Dedifferentiated amniotic fluid mesenchymal stem cell (primary cell): Measurements from ENCODE around the gene KRTAP12-4.
"Not testable (repeated sequence)": the region's sequence is repeated elsewhere in the genome, so short reads cannot be mapped to it uniquely, and the experiment has no call there.

Source experiments
- DNase-seq: peaks from one replicate; pipeline ENCODE4 v3.0.0-alpha.2; 2016; ENCODE audit errors: extremely low spot score

KRTAP12-4 gene, protein sequence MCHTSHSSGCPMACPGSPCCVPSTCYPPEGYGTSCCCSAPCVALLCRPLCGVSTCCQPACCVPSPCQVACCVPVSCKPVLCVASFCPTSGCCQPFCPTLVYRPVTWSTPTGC

DNA sequence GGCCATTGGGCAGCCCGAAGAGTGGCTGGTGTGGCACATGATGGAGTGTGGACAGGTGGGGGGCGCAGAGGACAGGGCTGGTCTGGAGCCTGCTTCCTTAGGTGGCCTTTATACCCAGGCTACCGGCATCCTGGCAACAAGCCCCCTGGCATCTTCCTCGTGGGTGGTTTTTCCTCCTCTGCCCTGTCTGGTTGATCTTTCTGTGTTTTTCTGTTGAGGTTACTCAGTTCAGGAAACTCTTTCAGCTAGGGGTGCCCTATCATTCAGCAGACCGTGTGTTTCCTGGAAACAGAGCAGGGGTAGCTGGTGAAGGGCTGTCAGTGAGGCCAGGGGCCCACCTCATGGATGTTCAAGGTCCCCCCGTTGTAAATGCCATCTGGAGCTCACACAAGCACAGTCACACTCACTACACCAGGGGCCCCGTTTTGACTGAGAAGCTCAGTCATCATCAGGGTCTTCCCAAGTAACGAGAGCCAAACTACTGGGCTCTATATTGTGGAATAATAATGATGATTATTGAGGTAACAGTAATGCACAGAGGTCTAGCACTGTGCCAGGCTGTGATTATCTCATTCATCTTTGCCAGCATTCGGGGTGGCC, at the start of gene KRTAP12-4:
KRTAP12-4 (minus strand) TSS at position 84 of the 600 bp plus-strand sequence; CDS start at position 39, 45 bp downstream.
- no peak for DNase-seq

DNA sequence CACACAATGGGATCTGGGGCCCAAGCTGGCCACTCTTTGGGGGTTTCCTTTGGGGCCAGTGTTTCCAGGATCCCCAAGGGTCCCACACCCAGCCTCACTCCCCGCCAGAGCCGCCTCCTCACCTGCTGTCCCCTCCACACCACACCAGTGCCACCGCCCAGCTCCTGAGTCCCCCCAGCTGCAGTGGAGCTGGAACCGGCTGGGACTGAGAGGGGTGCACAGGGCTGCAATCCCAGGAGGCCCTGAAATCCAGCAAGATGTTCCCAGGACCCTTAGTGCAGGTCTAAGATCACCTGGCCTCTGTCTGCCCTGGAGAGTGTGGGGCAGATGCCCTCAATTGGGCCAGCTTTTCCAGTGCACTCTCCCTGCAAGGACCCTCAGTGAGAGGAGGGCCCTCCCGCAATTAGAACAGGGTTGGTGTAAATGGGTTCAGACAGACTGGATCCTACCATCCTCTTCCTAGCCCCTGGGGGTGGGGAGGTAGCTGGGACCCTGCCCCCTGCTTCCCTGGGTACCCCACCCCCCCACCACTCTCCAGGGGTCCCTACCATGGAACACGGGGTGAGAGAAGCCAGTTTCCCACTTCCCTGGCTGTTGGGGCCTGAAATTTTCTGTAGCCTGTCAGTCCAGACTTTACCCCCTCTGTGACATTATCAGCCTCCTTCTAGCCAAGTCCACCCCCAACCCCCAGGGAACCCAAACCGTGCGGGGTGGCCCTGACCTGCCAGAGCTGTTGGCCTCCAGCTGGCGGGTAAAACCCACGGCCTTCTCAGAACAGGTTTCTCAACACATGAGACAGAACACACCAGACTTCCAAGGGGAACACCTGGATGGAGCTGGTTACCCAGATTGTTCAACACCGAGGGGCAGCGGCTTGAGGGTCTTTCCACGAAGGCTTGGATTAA, 49.5 kb upstream of the KRTAP12-4 start:
- DNase-seq, result no peak

DNA sequence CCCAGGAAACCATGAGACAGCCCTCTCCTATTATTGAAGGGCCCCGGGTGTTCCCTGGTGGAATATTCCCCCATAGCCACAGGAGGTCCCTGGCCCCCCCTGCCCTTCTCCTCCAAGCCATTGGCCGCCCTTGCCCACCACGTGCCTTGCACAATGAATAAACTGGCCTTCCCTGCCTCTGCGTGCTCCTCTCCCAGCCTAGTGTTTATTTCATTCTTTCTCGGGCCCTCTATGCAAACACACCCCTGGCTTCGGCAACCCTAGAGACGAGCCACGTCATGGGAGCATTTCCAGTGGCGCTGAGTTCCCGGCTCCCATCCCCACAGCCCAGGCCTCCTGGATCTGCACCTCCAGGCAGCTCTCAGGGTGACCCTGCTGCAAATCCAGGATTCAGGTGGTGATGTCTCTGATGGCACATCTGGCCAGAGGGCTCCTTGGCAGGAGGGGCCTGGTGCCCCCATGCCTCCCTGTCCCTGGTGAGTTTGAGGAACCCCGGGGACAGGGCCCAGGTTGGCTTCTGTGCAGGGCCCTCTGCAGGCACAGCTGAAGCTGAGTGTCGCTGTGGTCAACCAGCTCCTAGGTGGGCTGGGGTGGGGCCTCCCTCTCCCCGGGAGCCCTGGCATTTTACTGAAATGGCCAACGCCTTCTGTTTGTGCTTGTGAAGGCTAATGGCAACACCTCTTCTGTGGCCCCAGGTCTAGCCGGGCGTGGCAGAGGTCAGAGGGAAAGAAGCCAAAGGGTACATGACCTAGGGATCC, 48.7 kb upstream of the KRTAP12-4 start:
- DNase-seq, result no peak

DNA sequence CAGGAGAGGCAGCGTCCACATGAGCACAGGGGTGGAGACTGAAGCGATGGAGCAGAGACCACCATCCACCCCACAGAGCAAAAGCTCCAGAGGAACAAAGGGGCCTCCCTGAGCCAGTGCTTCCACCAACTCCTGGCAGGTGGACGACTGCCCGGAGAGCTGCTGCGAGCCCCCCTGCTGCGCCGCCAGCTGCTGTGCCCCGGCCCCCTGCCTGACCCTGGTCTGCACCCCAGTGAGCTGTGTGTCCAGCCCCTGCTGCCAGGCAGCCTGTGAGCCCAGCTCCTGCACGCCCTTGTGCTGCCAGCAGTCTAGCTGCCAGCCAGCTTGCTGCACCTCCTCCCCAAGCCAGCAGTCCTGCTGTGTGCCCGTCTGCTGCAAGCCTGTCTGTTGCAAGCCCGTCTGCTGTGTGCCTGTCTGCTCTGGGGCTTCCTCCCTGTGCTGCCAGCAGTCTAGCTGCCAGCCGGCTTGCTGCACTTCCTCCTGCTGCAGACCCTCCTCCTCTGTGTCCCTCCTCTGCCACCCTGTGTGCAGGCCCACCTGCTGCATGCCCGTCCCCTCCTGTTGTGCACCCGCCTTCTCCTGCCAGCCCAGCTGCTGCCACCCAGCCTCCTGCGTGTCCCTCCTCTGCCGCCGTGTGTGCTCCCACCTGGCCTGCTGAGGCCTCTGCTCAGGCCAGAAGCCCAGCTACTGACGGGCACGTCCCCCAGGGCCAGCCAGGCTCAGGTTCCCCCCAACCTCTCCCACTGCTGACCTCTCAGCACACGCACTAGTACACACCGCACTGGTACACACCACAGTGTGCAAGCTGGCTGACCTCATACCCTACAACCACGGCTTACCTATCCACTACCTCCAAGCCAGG, 47.9 kb upstream of the KRTAP12-4 start:
- DNase-seq, result no peak

DNA sequence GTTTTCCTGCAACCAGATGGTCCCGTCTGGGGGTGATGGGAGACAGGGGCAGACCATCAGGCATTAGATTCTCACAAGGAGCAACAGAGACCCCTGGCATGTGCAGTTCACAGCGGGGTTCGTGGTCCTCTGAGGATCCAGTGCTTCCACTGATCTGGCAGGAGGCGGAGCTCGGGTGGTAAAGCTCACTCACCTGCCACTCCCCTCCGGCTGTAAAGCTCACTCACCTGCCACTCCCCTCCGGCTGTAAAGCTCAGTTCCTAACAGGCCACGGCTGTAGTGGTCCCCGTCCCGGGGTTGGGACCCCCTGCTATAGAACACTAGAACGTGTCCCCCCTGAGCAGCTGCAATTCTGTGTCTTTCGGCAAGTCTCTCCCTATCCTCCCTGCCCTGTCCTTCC, 47.1 kb upstream of the KRTAP12-4 start:
- DNase-seq, result no peak

DNA sequence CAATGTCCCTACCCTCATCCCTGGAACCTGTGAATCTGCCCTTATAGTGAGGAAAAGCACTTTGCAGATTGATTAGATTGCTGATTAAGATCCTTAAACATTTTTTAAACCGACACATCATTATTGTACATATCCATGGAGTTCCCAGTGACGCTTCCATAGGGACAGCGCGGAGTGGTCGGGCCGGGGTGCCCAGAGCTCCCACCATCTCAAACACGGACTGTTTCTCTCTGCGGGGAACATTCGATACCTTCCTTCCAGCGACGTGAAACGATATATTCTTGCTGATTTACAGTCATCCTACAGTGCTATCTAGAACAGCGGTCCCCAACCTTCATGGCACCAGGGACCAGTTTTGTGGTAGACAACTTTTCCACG, 46.6 kb upstream of the KRTAP12-4 start:
- no peak for DNase-seq

DNA sequence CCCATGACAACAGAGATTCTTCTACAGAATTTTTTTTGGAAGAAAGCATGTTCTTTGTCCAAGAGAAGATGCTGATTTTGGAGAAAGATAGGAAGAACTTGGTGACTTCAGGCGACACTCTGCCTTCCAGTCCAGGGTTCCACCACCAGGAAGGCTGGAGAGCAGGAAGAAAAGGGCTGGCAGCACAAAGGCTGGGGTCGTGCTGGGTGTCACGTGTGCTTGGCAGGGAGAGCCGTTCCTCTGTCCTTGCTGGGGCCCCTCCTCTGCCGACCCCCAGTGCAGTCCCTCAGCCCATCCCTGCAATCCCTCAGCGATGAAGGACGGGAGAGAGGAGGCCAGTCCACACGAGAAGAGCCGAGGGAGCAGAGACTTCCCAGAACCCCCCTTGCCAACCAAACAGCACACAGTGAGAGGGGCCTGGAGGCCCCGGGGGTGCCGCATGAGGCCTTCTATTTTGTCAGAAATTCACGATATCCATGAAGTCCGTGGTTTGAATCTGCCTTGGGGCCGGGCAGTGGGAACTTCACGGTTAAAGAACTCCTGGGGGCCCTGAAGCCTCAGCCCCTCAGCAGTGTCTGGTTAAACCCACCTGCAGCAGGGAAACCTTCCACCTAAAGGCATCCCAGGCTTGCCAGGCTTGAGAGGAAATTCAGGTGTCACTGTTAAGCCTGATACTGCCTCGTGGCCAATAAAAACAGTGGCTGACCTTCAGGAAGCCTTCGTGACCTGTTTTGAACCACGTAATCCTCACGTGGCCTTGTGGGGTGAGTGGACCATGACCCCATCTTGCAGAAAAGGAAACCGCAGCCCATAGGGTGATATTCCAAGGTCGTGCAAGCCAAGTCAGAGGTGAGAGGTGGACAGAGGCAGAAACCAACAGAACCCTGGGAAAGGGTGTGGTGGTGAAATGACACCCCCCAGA, 45.9 kb upstream of the KRTAP12-4 start:
- DNase-seq, result no peak

DNA sequence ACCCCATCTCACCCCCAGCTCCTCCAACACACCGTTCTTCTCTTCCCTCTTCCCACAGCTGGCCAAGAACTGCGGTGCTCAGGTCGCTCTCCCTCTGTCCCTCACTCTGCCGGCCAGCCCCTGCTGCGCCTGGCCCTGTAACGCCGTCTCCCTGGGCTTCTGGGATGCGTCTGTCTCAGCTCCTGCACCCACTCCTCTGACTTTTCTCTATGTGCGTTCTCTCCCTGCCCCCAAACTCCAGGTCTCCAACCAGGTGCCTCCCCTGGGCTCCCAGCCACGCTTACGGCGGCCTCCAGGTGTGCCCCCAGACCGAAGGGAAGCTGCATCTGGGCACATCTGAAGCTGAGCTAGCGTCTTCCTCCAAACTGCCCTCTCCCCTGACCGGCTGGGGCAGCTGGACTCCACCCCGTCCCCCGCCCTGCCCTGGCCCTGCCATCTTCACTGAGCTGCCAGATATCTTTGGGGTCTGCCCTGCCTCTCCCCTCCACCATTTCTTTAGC, 45.1 kb upstream of the KRTAP12-4 start:
- DNase-seq, result no peak

DNA sequence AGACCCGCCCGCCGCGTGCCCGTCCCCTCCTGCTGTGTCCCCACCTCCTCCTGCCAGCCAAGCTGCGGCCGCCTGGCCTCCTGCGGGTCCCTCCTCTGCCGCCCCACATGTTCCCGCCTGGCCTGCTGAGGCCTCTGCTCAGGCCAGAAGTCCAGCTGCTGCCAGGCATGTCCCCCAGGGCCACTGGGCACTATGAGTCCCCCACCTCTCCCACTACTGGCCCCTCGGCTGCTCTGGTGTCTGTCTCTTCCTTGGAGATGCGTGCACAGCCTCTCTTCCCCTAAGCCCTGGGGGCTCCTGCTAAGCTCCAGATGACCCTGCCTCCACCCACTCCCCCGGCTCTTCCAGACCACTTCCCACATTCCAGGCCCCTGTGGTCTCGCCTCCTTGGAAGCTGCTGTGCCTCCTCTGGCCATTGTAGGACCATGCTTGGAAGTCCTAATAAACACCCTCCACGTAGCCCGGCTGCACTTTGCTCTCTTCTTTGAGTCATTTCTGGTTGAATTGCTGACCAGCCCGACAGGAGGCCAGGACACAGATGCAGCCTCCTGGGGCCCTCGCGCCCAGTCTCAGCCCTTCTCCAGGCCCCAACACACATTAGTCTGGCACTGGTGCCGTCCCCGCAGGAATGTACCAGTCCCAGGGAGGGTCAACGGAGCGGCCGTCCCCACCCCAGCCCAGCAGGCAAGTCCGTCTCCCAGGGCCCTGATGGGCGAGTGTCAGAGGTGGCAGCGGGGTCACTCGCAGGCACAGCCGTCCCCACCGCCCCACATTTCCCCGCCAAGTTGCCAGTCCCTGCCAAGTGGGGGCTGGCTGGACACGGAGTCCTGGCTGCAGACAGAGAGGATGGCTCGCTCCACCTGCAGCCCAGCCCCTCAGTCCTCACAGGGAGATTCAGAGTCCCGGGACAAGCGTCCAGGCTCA, 43.6 kb upstream of the KRTAP12-4 start:
- DNase-seq, result no peak

DNA sequence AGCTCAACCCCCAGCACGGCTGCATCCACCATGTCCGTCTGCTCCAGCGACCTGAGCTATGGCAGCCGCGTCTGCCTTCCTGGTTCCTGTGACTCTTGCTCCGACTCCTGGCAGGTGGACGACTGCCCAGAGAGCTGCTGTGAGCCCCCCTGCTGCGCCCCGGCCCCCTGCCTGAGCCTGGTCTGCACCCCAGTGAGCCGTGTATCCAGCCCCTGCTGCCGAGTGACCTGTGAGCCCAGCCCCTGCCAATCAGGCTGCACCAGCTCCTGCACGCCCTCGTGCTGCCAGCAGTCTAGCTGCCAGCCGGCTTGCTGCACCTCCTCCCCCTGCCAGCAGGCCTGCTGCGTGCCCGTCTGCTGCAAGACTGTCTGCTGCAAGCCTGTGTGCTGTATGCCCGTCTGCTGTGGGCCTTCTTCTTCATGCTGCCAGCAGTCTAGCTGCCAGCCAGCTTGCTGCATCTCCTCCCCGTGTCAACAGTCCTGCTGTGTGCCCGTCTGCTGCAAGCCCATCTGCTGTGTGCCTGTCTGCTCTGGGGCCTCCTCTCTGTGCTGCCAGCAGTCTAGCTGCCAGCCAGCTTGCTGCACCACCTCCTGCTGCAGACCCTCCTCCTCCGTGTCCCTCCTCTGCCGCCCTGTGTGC, 42.8 kb upstream of the KRTAP12-4 start, which contains the start of gene KRTAP10-12:
KRTAP10-12 (plus strand) TSS at position 1 of the 639 bp plus-strand sequence; CDS start at position 31, 30 bp downstream.
- DNase-seq, result not testable (repeated sequence)

DNA sequence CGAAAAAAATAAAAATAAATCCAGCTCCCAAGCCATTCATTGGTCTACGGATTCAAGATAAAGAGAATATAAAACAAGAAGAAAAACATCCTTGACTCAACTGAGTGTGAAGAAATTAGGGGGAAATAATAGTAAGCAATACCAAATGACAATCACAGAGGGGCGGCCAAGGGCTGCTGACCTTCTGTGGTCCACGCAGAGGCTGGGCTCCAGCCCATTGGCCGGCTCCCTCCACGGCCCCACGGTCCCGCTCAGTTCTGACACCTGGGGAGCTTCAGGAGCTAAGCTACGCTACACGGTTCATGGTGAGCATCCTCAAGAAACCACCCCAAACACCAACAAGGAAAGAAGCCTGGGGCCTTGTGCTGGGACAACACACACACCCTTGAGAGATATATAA, 42.1 kb upstream of the KRTAP12-4 start:
- no peak for DNase-seq

DNA sequence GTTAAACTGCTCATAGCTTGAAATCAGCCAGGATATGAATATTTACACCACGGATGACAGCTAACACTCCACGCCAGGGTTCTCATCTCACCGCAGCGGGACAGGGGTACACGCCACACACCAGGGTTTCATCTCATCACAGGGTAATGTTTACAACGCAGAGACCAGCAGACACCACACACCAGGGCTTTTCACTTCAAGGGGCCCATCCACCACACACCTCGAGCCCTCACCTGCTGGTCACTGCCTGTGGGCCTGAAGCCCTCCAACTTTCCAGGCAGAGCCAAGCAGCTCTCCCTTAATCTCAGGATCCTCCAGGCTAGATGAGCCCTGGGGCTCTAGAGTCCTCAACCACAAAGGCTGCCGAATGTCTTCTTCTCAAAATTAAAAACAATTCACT, 41.2 kb upstream of the KRTAP12-4 start:
- no peak for DNase-seq

DNA sequence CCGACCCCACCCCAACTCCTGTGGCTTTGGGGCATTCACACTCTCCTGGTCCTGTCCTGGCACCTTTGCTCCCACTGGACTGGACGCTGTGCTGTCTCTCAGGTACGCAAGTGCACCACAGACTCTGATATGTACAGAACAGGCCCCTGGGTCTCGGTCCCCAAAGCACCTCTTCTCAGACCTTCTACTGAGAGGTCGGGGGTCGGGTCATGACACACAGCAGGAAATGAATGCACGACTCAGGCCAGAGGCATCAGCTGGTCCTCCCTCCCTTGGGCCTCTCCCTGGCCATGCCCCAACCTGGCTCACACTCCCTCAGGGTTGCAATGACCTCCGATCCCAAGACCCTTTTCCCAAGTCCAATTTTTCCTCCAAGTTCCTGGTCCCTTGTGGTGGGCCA, 40.7 kb upstream of the KRTAP12-4 start:
- no peak for DNase-seq

DNA sequence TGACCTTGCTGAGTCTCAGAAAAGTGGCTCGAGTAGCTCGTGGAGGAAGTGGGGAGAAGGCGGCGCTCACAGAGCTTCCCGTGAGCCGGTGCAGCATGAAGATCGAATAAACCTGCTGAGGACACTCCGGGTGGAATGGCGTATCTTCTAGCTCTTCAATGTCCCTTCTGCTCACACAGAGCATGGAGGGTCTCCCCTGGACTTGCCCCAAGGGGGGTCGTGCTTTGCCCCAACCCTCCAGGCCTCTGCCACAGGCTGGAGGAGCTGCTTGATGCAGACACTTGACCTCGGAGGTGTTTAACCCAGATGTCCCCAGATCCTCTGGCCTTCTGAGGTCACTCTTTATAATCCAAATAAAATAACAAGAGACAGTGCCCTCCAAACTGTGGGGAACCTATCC, 40.3 kb upstream of the KRTAP12-4 start:
- no peak for DNase-seq

DNA sequence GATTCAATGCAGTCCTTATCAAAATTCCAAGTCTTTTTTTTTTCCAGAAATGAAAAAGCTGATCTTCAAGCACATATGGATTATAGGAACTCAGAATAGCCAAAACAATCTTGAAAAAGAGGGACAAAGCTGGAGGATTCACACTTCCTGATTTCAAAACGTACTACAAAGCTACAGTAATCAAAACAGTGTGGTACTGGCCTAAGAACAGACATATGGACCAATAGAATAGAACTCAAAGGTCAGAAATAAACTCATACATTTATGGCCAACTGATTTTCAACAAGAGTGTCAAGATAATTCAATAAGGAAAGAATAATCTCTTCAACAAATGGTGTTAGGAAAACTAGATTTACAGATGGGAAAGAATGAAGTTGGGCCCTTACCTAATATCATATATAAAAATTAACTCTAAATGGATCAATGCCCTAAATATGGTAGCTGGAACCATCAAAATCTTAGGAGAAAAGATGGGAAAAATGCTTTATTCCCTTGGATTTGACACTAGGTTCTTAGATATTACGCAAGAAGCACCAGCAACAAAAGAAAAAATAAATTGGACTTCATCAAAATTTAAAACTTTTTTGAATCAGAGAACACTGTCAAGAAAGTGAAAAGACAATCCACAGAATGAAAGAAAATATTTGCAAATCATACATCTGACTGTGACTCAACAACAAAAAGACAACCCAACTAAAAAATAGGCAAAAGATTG, 38.5 kb upstream of the KRTAP12-4 start:
- DNase-seq, result no peak

DNA sequence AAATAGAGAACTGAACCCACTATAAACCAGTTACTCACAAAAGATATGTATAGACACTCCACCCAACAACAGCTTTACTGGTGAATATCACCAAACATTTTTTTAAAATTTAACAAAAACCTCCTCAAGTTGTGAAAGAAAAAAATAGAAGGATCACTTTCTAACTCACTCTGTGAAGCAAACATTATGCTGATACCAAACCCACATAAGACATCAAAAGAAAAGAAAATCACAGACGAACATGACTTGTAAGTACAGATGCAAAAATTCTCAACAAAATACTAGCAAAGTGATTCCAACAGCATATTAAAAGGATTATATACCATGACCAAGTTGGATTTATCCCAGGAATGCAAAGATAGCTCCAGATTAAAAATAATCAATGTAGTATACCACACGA, 37.2 kb upstream of the KRTAP12-4 start:
- no peak for DNase-seq

DNA sequence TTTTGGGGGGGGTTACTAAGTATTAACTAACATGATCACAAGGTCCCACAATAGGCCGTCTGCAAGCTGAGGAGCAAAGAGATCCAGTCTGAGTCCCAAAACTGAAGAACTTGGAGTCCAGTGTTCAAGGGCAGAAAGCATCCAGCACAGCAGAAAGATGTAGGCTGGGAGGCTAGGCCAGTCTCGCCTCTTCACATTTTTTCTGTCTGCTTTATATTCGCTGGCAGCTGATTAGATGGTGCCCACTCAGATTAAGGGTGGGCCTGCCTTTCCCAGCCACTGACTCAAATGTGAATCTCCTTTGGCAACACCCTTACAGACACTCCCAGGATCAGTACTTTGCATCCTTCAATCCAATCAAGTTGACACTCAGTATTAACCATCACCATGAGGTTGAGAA, 35.3 kb upstream of the KRTAP12-4 start:
- not testable (repeated sequence) for DNase-seq

DNA sequence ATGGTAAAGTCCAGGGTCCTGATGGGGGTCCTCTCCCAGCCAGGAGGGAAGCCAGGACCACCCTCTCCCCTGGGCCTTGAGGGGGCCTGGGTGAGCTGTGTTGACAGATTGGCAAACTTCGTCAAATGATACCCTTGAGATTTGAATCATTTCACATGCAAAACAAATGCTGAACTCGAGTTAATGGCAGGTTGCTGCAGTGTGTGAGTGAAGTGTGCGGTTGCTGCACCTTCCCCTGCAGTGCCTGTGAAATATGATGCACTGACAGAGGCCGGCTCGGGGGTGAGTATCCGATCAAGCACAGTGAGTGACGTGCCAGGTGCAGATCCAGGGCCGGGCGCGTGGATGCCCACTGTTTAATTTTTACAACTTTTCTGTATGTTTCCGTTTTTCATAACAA, 33.2 kb upstream of the KRTAP12-4 start:
- no peak for DNase-seq
